Panc1 (cell line): ENCODE results near the gene APBB2. TPM values are rescaled to one million over a fixed set of nuclear protein-coding genes. Genes with fewer than 3 reads are reported as not detected.

Experiments used
- ATAC-seq: fragments of 200-7000 bp; cut with Tn5 transposase; 2 replicates; pipeline ENCODE4 v1.9.1; 2020; ENCODE audit warnings: mild to moderate bottlenecking, moderate library complexity
- BruUV-seq: library from RNA; stranded (reverse); fragments of 400-500 nt; replicated peaks from 2 replicates; lab custom pipeline; 2021; lab: Mats Ljungman, UMichigan
- CTCF ChIA-PET: fragments of 300-600 bp; sonication (Branson Sonifier 250); formaldehyde crosslinking; loops from one replicate; lab custom pipeline; 2022; ENCODE audit warnings: antibody characterized with exemption; lab: Charles Lee
- POLR2A ChIA-PET: fragments of 300-600 bp; sonication (Branson Sonifier 250); formaldehyde crosslinking; loops from one replicate; lab custom pipeline; 2022; ENCODE audit warnings: antibody characterized with exemption; lab: Charles Lee
- DNase-seq: peaks from one replicate; pipeline ENCODE4 v3.0.0-alpha.2; 2010; ENCODE audit warnings: low read depth, low spot score
- H3K27ac ChIP-seq: 2 replicates; pipeline ENCODE4 v1.5.1; 2011; ENCODE audit warnings: mild to moderate bottlenecking, low read length, inconsistent platforms
- H3K27me3 ChIP-seq: fragments of 200-500 bp; sonication (Bioruptor generic); 2 replicates; pipeline ENCODE4 v1.6.0; 2014; ENCODE audit warnings: low read length, inconsistent platforms; ENCODE audit not compliant: control insufficient read depth, insufficient read depth
- H3K36me3 ChIP-seq: fragments of 200-500 bp; sonication (Bioruptor generic); 2 replicates; pipeline ENCODE4 v1.5.1; 2014; ENCODE audit warnings: inconsistent platforms, mild to moderate bottlenecking, low read length, moderate library complexity; ENCODE audit not compliant: control insufficient read depth, insufficient read depth
- H3K4me1 ChIP-seq: 2 replicates; pipeline ENCODE4 v1.5.1; 2011; ENCODE audit warnings: inconsistent platforms, mild to moderate bottlenecking, low read length, moderate library complexity; ENCODE audit not compliant: control insufficient read depth, insufficient read depth
- H3K4me3 ChIP-seq, 2 experiments: 2 replicates each; pipeline ENCODE4 v1.5.1; 2011 to 2012; ENCODE audit warnings: low read depth in 2 of 2, low read length in 2 of 2, mild to moderate bottlenecking in 2 of 2, inconsistent platforms in 1 of 2, moderate library complexity in 1 of 2
- H3K9me3 ChIP-seq: fragments of 200-500 bp; sonication (Bioruptor generic); 2 replicates; pipeline ENCODE4 v1.5.1; 2014; ENCODE audit warnings: low read depth, mild to moderate bottlenecking, inconsistent platforms, low read length, moderate library complexity; ENCODE audit not compliant: control insufficient read depth, insufficient read depth
- POLR2AphosphoS5 ChIP-seq: IDR thresholded peaks from 2 replicates; pipeline ENCODE4 v1.6.1; 2012; ENCODE audit warnings: mild to moderate bottlenecking, low read depth, low read length, moderate library complexity
- SIN3A ChIP-seq: IDR thresholded peaks from 2 replicates; pipeline ENCODE4 v1.6.1; 2012; ENCODE audit warnings: low read depth, mild to moderate bottlenecking, low read length, moderate library complexity, borderline replicate concordance; ENCODE audit not compliant: insufficient read depth
- TCF7L2 ChIP-seq: IDR thresholded peaks from 2 replicates; pipeline ENCODE4 v1.6.1; 2011; ENCODE audit warnings: mild to moderate bottlenecking, low read depth, low read length, inconsistent platforms
- in situ Hi-C: cut with HindIII; loops from 2 replicates; pipeline ENCODE4 v1.10.0; 2016; ENCODE audit warnings: low sequenced_read_pairs, low pct_unique_long_range_greater_than_20kb
- intact Hi-C: fragments of 100-400 bp; cut with micrococcal nuclease; formaldehyde crosslinking; loops from one replicate; pipeline ENCODE4 v1.10.0; 2022; ENCODE audit not compliant: unreplicated experiment
- total RNA-seq: library from RNA; stranded (reverse); gene quantifications from one replicate; pipeline ENCODE4 v1.2.1, GENCODE V29; 2021; ENCODE audit not compliant: unreplicated experiment
- TF ChIP-seq, protein P1 (sequence below): fragments of 450-650 bp; IDR thresholded peaks from 2 replicates; pipeline ENCODE4 v1.5.1; 2017; ENCODE audit warnings: mild to moderate bottlenecking
- TF ChIP-seq, protein P2 (sequence below), 2 experiments: IDR thresholded peaks; 2 replicates each; pipeline ENCODE4 v1.6.1; 2011 to 2012; ENCODE audit warnings: low read depth in 2 of 2, control low read depth in 1 of 2, low read length in 1 of 2, mild to moderate bottlenecking in 1 of 2, moderate library complexity in 1 of 2; ENCODE audit not compliant: insufficient read depth in 1 of 2

The APBB2 gene
- total RNA-seq, 1 experiment from 2014 or later = 27.1 TPM

DNA sequence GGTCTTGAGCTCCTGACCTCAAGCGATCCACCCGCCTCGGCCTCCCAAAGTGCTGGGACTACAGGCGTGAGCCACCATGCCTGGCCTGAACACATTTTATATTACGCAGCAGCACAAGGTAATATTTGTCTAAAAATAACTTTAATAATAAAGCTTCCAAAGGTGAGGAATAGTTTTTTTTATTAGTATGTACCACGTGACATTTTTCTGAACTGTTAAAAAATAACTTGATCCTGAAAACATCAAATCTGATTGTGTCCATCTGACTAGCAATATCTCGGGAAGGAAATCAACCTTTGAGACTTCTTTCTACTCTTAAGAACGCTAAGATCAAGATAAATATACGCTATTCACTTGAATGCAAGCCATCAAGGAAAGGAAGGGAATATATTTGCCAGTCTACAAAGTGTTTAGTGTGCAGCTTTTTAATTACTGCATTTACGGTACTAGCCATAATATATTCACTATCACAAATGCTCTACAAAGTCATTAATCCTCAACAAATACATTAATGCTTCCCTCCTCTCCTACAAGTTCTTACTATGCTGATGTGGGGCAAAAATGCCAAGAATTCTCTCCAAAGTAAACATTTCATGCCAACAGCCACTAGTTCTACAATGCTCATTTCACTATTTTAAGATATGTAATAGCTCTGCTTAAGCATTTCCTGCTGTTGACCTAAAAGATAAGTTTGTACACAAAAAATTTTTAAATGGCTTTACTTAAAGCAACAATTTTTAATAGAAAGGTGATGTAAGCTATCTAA is 143.6 kb downstream of the APBB2 start:
- H3K27me3 ChIP-seq = no peaks in the 10 kb centered on the region
- no peak for DNase-seq
- H3K27ac ChIP-seq = no peak overlapping the region
- TF ChIP-seq SIN3A (no peak), TCF7L2 (no peak), POLR2AphosphoS5 (no peak)
- TF ChIP-seq, protein P1, sequence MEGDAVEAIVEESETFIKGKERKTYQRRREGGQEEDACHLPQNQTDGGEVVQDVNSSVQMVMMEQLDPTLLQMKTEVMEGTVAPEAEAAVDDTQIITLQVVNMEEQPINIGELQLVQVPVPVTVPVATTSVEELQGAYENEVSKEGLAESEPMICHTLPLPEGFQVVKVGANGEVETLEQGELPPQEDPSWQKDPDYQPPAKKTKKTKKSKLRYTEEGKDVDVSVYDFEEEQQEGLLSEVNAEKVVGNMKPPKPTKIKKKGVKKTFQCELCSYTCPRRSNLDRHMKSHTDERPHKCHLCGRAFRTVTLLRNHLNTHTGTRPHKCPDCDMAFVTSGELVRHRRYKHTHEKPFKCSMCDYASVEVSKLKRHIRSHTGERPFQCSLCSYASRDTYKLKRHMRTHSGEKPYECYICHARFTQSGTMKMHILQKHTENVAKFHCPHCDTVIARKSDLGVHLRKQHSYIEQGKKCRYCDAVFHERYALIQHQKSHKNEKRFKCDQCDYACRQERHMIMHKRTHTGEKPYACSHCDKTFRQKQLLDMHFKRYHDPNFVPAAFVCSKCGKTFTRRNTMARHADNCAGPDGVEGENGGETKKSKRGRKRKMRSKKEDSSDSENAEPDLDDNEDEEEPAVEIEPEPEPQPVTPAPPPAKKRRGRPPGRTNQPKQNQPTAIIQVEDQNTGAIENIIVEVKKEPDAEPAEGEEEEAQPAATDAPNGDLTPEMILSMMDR = no peak
- TF ChIP-seq, protein P2, sequence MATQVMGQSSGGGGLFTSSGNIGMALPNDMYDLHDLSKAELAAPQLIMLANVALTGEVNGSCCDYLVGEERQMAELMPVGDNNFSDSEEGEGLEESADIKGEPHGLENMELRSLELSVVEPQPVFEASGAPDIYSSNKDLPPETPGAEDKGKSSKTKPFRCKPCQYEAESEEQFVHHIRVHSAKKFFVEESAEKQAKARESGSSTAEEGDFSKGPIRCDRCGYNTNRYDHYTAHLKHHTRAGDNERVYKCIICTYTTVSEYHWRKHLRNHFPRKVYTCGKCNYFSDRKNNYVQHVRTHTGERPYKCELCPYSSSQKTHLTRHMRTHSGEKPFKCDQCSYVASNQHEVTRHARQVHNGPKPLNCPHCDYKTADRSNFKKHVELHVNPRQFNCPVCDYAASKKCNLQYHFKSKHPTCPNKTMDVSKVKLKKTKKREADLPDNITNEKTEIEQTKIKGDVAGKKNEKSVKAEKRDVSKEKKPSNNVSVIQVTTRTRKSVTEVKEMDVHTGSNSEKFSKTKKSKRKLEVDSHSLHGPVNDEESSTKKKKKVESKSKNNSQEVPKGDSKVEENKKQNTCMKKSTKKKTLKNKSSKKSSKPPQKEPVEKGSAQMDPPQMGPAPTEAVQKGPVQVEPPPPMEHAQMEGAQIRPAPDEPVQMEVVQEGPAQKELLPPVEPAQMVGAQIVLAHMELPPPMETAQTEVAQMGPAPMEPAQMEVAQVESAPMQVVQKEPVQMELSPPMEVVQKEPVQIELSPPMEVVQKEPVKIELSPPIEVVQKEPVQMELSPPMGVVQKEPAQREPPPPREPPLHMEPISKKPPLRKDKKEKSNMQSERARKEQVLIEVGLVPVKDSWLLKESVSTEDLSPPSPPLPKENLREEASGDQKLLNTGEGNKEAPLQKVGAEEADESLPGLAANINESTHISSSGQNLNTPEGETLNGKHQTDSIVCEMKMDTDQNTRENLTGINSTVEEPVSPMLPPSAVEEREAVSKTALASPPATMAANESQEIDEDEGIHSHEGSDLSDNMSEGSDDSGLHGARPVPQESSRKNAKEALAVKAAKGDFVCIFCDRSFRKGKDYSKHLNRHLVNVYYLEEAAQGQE (IDR thresholded peaks at IDR 0.05; ENCODE audit: insufficient read depth in 1 of 2, low read depth in 2 of 2, low read length in 1 of 2) = no peak
- ChIA-PET CTCF (no interaction called here), POLR2A (no interaction called here)
- H3K36me3 ChIP-seq = no peaks in the 10 kb centered on the region
- H3K4me3 ChIP-seq = no peak overlapping the region
- no peak for ATAC-seq
- in situ Hi-C loops = no loop called here
- no peaks in the 10 kb centered on the region; the same call in 1 of the 2 replicates for H3K4me1 ChIP-seq
- no peaks in the 10 kb centered on the region for H3K9me3 ChIP-seq
- intact Hi-C loops = no loop called here
- BruUV-seq = no TSS peak

DNA sequence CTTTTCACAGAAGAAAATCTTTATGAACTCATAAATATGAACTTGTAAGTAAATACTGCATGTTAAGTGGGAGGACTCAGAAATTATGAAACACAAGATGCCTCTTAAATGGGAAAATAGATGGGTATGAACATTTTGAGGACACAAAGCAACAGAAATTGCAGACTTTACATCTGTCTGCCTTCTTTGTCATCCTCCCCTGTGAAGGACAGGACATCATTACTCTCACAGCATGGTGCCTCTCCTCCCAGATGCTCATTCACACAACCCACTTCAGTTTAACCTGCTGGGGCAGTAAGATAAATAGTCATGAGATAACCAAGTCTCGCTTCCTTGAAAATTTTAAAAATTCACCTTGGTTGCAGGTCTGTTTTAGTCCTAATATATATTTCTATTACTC is 144.5 kb downstream of the APBB2 start:
- in situ Hi-C loops = no loop called here
- H3K36me3 ChIP-seq = no peaks in the 10 kb centered on the region
- DNase-seq (no peak), ATAC-seq (no peak)
- no peaks in the 10 kb centered on the region for H3K9me3 ChIP-seq
- ChIA-PET CTCF (no interaction called here), POLR2A (no interaction called here)
- no peaks in the 10 kb centered on the region; the same call in 1 of the 2 replicates for H3K4me1 ChIP-seq
- TF ChIP-seq, protein P1 = no peak
- no peak for TF ChIP-seq SIN3A
- TF ChIP-seq TCF7L2 = no peak
- TF ChIP-seq, protein P2 (IDR thresholded peaks at IDR 0.05; ENCODE audit: insufficient read depth in 1 of 2, low read depth in 2 of 2, low read length in 1 of 2) = no peak
- TF ChIP-seq POLR2AphosphoS5 = no peak
- H3K27ac ChIP-seq = no peak overlapping the region
- BruUV-seq = no TSS peak
- no peak overlapping the region for H3K4me3 ChIP-seq
- intact Hi-C loops = no loop called here
- H3K27me3 ChIP-seq = no peaks in the 10 kb centered on the region
